Activated CD4-positive, alpha-beta T cell treated with anti-CD3 and anti-CD28 coated beads for 48 hours (primary cell): Measurements from ENCODE around the gene FBLN1.
"Not testable (repeated sequence)": the region's sequence is repeated elsewhere in the genome, so short reads cannot be mapped to it uniquely, and the experiment has no call there.

Source experiments
- DNase-seq: peaks from one replicate; pipeline ENCODE4 v3.0.0-alpha.2; 2020

The FBLN1 gene

GRCh38 chr22:45586651-45587405, 84.1 kb downstream of the FBLN1 start:
- DNase-seq, result no peak

- DNase-seq, result no peak
These were observed 85.2 kb downstream of the FBLN1 start for GRCh38 chr22:45587638-45588505.

- no peak for DNase-seq
These were observed 86.9 kb downstream of the FBLN1 start for GRCh38 chr22:45589556-45589955.

- DNase-seq, result no peak
These were observed 87.6 kb downstream of the FBLN1 start for GRCh38 chr22:45590262-45590661.

GRCh38 chr22:45591633-45592213, 89.0 kb downstream of the FBLN1 start:
- not testable (repeated sequence) for DNase-seq

GRCh38 chr22:45594123-45594941, 91.6 kb downstream of the FBLN1 start:
- DNase-seq, result no peak

- no peak for DNase-seq
These were observed 94.9 kb downstream of the FBLN1 start for GRCh38 chr22:45597460-45598192.

GRCh38 chr22:45598596-45599217, 96.0 kb downstream of the FBLN1 start:
- DNase-seq, result no peak

GRCh38 chr22:45599836-45600577, 97.3 kb downstream of the FBLN1 start:
- no peak for DNase-seq

- no peak for DNase-seq
These were observed 98.4 kb downstream of the FBLN1 start for GRCh38 chr22:45600790-45601730.

GRCh38 chr22:45602004-45602733, 99.5 kb downstream of the FBLN1 start:
- DNase-seq, result no peak

- peak; percentile 15 for DNase-seq
These were observed 100.3 kb downstream of the FBLN1 start for GRCh38 chr22:45602824-45603595.

- DNase-seq, result no peak
These were observed 100.9 kb downstream of the FBLN1 start for GRCh38 chr22:45603619-45604018.

- not testable (repeated sequence) for DNase-seq
These were observed 105.4 kb downstream of the FBLN1 start for GRCh38 chr22:45608045-45608444.

- peak; percentile 26 for DNase-seq
These were observed 106.1 kb downstream of the FBLN1 start for GRCh38 chr22:45608763-45609180.

GRCh38 chr22:45612451-45612901, 109.8 kb downstream of the FBLN1 start:
- DNase-seq, result peak; percentile 35

- no peak for DNase-seq
These were observed 110.3 kb downstream of the FBLN1 start for GRCh38 chr22:45612940-45613339.

- DNase-seq, result no peak
These were observed 112.7 kb downstream of the FBLN1 start for GRCh38 chr22:45615364-45615763.
